Activated CD4-positive, alpha-beta T cell treated with anti-CD3 and anti-CD28 coated beads for 48 hours (primary cell): Measurements from ENCODE around the gene SHBG.
"Not testable (repeated sequence)": the region's sequence is repeated elsewhere in the genome, so short reads cannot be mapped to it uniquely, and the experiment has no call there.

Experiments used
- DNase-seq: peaks from one replicate; pipeline ENCODE4 v3.0.0-alpha.2; 2020

SHBG gene

DNA sequence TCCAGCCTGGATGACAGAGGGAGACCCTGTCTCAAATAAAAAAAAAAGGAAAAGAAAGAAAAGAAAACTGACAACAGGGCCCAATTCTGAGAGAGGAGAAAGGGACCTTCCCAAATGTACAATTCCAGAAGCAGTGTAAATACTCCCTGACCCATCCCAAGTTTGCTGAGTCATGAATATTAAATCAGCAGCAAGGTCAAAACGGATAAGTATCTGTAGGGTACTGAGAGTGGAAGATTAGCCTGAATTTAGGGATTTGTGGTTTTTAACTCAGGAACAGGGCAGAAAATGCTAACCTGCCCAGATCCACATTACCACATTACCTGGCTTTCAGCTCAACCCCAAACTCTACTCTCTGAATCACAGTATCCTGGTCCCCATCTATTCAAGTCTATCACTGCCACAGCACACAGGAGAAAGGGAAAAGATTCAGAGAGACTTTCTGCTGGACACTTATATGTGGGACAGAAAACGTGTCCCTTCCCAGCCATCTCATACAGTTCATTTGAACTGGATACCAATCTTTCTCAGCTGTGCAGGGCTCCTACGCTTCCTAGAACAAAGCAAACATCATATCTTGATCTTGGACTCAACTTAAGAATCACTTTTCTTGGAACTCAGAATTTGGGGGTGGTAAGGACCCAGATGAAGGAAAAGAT, 18.2 kb upstream of the SHBG start:
- no peak for DNase-seq

DNA sequence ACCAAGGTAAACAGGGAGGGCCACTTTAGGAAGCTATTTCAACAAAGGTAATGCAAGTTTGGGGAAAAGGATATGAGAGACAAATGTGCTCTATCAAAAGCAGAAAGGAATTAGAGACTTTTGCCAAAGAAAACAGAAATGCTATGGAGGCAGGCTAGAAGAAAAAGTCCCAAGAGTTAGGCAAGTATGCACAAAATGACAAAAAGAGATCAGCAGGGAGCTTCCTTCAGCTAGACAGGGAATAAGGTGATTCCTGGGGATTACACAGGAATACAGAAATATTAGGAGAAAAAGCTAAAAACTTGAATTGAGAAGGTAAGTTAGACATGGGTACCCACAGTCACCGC, 17.7 kb upstream of the SHBG start:
- no peak for DNase-seq

DNA sequence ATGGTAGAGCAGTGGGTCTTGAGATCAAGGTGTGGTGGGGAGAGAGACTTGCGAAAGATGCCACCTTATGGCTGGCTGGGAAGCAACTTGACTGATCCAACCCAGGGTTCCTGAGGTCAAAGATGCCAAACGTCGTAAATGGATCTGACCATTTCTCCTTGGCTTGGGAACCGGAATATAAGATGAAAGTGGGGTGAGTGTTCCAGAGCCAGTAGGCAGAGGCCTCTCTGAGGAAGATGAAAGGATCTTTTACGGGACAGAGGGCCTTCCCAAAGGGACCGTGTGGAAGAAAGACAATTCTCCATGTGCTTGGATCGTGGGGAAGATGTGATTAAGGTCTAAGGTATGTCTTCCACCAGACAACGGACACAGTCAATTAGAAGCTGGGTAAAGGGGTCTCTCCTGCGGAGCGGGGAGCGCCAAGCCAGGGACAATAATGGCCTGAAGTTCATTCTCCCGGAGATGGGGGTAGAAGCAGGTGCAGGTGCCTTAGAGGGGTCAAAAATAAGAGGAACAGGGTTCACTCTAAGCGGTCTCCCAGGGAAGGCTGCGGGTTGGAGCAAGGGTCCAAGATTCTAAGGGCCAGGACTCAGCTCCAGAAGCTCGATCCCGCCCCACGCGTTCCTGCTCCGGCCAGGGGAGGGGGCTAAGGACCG, 16.0 kb upstream of the SHBG start:
- DNase-seq = no peak

- DNase-seq = peak; percentile 100
Observed at GRCh38 chr17:7614425-7615264, 15.3 kb upstream of the SHBG start, which contains the start of gene FXR2. Gene FXR2 (minus strand): TSS chr17:7614897. CDS start chr17:7614532, 365 bp downstream.

DNA sequence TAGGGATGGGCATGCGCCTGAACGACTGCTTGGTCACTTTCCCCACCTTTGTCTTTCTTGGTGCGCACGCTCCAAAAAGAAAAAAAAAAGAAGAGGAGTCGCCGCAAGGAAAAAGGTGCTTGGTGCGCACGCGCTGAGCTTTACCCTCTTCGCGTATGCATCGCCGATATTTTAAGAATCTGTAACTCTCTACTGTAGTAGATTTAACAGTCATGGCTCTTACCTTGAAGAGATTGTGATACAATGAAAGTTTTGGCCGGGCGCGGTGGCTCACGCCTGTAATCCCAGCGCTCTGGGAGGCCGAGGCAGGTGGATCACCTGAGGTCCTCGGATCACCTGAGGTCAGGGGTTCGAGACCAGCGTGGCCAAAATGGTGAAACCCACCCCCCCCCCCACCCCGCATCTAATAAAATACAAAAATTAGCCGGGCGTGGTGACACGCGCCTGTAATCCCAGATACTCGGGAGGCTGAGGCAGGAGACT, 14.6 kb upstream of the SHBG start:
- DNase-seq = no peak

GRCh38 chr17:7618608-7619007, 11.3 kb upstream of the SHBG start:
- DNase-seq = no peak

- DNase-seq = no peak
Observed at GRCh38 chr17:7620835-7621234, 9.1 kb upstream of the SHBG start.

DNA sequence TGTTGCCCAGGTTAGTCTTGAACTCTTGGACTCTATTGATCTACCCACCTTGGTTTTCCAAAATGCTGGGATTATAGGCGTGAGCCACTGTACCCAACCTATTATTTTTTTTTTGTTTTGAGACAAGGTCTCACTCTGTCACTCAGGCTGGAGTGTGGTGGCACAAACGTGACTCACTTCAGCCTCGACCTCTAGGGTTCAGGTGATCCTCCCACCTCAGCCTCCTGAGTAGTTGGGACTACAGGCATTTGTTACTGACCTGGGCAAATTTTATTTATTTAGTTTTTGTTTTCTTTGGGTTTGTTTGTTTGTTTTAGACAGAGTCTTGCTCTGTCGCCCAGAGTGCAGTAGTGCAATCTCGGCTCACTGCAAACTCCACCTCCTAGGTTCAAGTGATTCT, 6.3 kb upstream of the SHBG start:
- DNase-seq = no peak

GRCh38 chr17:7625749-7626148, 4.2 kb upstream of the SHBG start:
- DNase-seq = not testable (repeated sequence)

GRCh38 chr17:7626307-7626706, 3.6 kb upstream of the SHBG start:
- no peak for DNase-seq

GRCh38 chr17:7626956-7627249, 3.0 kb upstream of the SHBG start:
- no peak for DNase-seq

GRCh38 chr17:7627250-7628121, 2.4 kb upstream of the SHBG start, which contains the start of gene SAT2:
Gene SAT2 (minus strand): TSS chr17:7627821. CDS start chr17:7627635, 186 bp downstream.
- peak; percentile 87 for DNase-seq

GRCh38 chr17:7631398-7632380, 1.8 kb downstream of the SHBG start:
- no peak for DNase-seq

GRCh38 chr17:7632492-7632894, 2.6 kb downstream of the SHBG start:
- DNase-seq = peak; percentile 40

DNA sequence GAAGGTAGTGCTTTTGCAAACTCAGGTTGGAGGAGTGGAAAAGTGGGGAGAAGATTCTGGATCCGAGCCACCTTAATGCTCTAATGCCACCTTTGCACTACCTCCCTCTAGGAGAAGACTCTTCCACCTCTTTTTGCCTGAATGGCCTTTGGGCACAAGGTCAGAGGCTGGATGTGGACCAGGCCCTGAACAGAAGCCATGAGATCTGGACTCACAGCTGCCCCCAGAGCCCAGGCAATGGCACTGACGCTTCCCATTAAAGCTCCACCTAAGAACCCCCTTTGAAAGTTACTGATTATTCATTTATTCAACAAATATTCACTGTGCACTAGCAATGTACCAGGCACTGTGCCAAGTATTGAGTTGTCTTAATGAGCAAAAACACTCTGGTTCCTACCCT, 3.2 kb downstream of the SHBG start:
- DNase-seq = no peak

- DNase-seq = peak; percentile 36
Observed at GRCh38 chr17:7634384-7634783, 4.4 kb downstream of the SHBG start.

- DNase-seq = no peak
Observed at GRCh38 chr17:7636163-7636562, 6.2 kb downstream of the SHBG start.

GRCh38 chr17:7640783-7641182, 10.8 kb downstream of the SHBG start:
- no peak for DNase-seq

DNA sequence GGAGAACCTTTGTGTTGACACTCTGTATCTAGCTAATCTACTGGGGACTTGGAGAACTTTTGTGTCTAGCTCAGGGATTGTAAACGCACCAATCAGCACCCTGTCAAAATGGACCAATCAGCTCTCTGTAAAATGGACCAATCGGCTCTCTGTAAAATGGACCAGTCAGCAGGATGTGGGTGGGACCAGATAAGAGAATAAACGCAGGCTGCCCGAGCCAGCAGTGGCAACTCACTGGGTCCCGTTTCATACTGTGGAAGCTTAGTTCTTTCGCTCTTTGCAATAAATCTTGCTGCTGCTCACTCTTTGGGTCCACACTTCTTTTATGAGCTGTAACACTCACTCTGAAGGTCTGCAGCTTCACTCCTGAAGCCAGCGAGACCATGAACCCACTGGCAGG, 11.7 kb downstream of the SHBG start:
- peak; percentile 20 for DNase-seq

DNA sequence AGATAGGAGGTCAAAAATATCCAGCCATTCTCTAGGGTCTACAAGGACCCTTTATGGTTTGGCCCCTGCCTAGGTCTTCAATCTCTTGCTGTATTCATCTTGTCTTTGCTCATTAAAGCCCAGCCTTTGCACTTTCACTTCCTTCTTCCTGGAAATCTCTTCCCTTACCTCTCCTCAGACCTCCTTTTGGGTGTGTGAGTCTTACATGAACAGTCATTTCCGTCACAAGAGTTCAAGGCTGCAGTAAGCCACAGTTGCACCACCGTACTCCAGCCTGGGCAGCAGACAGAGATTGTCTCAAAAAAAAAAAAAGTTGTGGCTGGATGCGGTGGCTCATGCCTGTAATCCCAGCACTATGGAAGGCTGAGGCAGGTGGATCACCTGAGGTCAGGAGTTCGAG, 14.8 kb downstream of the SHBG start:
- DNase-seq = no peak

GRCh38 chr17:7646457-7646856, 16.5 kb downstream of the SHBG start:
- DNase-seq = no peak

GRCh38 chr17:7647018-7647417, 17.1 kb downstream of the SHBG start:
- DNase-seq = no peak
